ENCODE data around the gene SNX25.
"Not testable (repeated sequence)": the region's sequence is repeated elsewhere in the genome, so short reads cannot be mapped to it uniquely, and the experiment has no call there.

SNX25 gene

GRCh38 chr4:185304541-185304940 lies 95.1 kb downstream of the SNX25 start:
- no peak for DNase-seq (ENCODE audit: low read depth in 2 of 2)

- no peak for DNase-seq (ENCODE audit: low read depth in 2 of 2)
Measured at GRCh38 chr4:185304944-185305690, 95.7 kb downstream of the SNX25 start.

- no peak for DNase-seq (ENCODE audit: low read depth in 2 of 2)
Measured at GRCh38 chr4:185305979-185306442, 96.6 kb downstream of the SNX25 start.

- DNase-seq (ENCODE audit: low read depth in 2 of 2) = no peak
Measured at GRCh38 chr4:185307136-185307950, 97.9 kb downstream of the SNX25 start.

GRCh38 chr4:185309770-185310169 lies 100.4 kb downstream of the SNX25 start:
- DNase-seq (ENCODE audit: low read depth in 2 of 2) = no peak

GRCh38 chr4:185311113-185311888 lies 101.9 kb downstream of the SNX25 start:
- no peak for DNase-seq (ENCODE audit: low read depth in 2 of 2)

GRCh38 chr4:185312699-185313098 lies 103.3 kb downstream of the SNX25 start:
- DNase-seq (ENCODE audit: low read depth in 2 of 2) = no peak

- DNase-seq (ENCODE audit: low read depth in 2 of 2) = not testable (repeated sequence)
Measured at GRCh38 chr4:185317462-185317861, 108.1 kb downstream of the SNX25 start.

- no peak for DNase-seq (ENCODE audit: low read depth in 2 of 2)
Measured at GRCh38 chr4:185317880-185318279, 108.5 kb downstream of the SNX25 start.

- DNase-seq (ENCODE audit: low read depth in 2 of 2) = no peak
Measured at GRCh38 chr4:185318679-185319078, 109.3 kb downstream of the SNX25 start.

- DNase-seq (ENCODE audit: low read depth in 2 of 2) = no peak
Measured at GRCh38 chr4:185322803-185323202, 113.4 kb downstream of the SNX25 start.

GRCh38 chr4:185323606-185324005 lies 114.2 kb downstream of the SNX25 start:
- no peak for DNase-seq (ENCODE audit: low read depth in 2 of 2)

GRCh38 chr4:185324361-185324760 lies 115.0 kb downstream of the SNX25 start:
- DNase-seq (ENCODE audit: low read depth in 2 of 2) = not testable (repeated sequence)

- DNase-seq (ENCODE audit: low read depth in 2 of 2) = not testable (repeated sequence)
Measured at GRCh38 chr4:185325721-185326120, 116.3 kb downstream of the SNX25 start.

GRCh38 chr4:185328586-185328985 lies 119.2 kb downstream of the SNX25 start:
- DNase-seq (ENCODE audit: low read depth in 2 of 2) = no peak

- DNase-seq (ENCODE audit: low read depth in 2 of 2) = not testable (repeated sequence)
Measured at GRCh38 chr4:185329879-185330510, 120.6 kb downstream of the SNX25 start.

- DNase-seq (ENCODE audit: low read depth in 2 of 2) = no peak
Measured at GRCh38 chr4:185332575-185333464, 123.4 kb downstream of the SNX25 start.

GRCh38 chr4:185334326-185334725 lies 124.9 kb downstream of the SNX25 start:
- no peak for DNase-seq (ENCODE audit: low read depth in 2 of 2)

GRCh38 chr4:185335579-185335978 lies 126.2 kb downstream of the SNX25 start:
- no peak for DNase-seq (ENCODE audit: low read depth in 2 of 2)

GRCh38 chr4:185339941-185340340 lies 130.5 kb downstream of the SNX25 start:
- DNase-seq (ENCODE audit: low read depth in 2 of 2) = no peak

- no peak for DNase-seq (ENCODE audit: low read depth in 2 of 2)
Measured at GRCh38 chr4:185341377-185341776, 132.0 kb downstream of the SNX25 start.
